Stimulated activated naive CD4-positive, alpha-beta T cell treated with Interleukin-2 at 50 U/mL for 16 hours (primary cell): Measurements from ENCODE around the gene FOXD4L3.
"Not testable (repeated sequence)": the region's sequence is repeated elsewhere in the genome, so short reads cannot be mapped to it uniquely, and the experiment has no call there.

ENCODE experiments used
- DNase-seq: peaks from one replicate; lab custom pipeline; 2025; lab: John Stamatoyannopoulos, UW

Gene FOXD4L3

GRCh38 chr9:68302567-68302966, at the start of gene FOXD4L3:
Gene FOXD4L3, plus strand, starts transcription at chr9:68302867. Its CDS starts 85 bp downstream, at chr9:68302952.
- DNase-seq: not testable (repeated sequence)

GRCh38 chr9:68281041-68281440, 21.6 kb upstream of the FOXD4L3 start:
- not testable (repeated sequence) for DNase-seq

GRCh38 chr9:68303771-68304170, 1.1 kb downstream of the FOXD4L3 start:
- DNase-seq: not testable (repeated sequence)

GRCh38 chr9:68304212-68304611, 1.5 kb downstream of the FOXD4L3 start:
- DNase-seq: not testable (repeated sequence)

- DNase-seq: not testable (repeated sequence)
Observed at GRCh38 chr9:68304777-68305176, 2.1 kb downstream of the FOXD4L3 start.

- DNase-seq: not testable (repeated sequence)
Observed at GRCh38 chr9:68305680-68306285, 3.1 kb downstream of the FOXD4L3 start.

- not testable (repeated sequence) for DNase-seq
Observed at GRCh38 chr9:68306391-68306964, 3.8 kb downstream of the FOXD4L3 start.

GRCh38 chr9:68307127-68307526, 4.5 kb downstream of the FOXD4L3 start:
- DNase-seq: not testable (repeated sequence)

- not testable (repeated sequence) for DNase-seq
Observed at GRCh38 chr9:68307654-68308053, 5.0 kb downstream of the FOXD4L3 start.

GRCh38 chr9:68311208-68311607, 8.5 kb downstream of the FOXD4L3 start:
- DNase-seq: not testable (repeated sequence)

GRCh38 chr9:68318209-68318608, 15.5 kb downstream of the FOXD4L3 start:
- not testable (repeated sequence) for DNase-seq

- DNase-seq: not testable (repeated sequence)
Observed at GRCh38 chr9:68323749-68324148, 21.1 kb downstream of the FOXD4L3 start.

GRCh38 chr9:68324518-68324917, 21.9 kb downstream of the FOXD4L3 start:
- not testable (repeated sequence) for DNase-seq

GRCh38 chr9:68329106-68329505, 26.4 kb downstream of the FOXD4L3 start:
- not testable (repeated sequence) for DNase-seq

- not testable (repeated sequence) for DNase-seq
Observed at GRCh38 chr9:68330531-68331173, 28.0 kb downstream of the FOXD4L3 start.

- not testable (repeated sequence) for DNase-seq
Observed at GRCh38 chr9:68332122-68332521, 29.5 kb downstream of the FOXD4L3 start.

- DNase-seq: not testable (repeated sequence)
Observed at GRCh38 chr9:68335935-68336334, 33.3 kb downstream of the FOXD4L3 start.

GRCh38 chr9:68336639-68337339, 34.1 kb downstream of the FOXD4L3 start:
- DNase-seq: not testable (repeated sequence)

GRCh38 chr9:68338000-68338399, 35.3 kb downstream of the FOXD4L3 start:
- not testable (repeated sequence) for DNase-seq

- DNase-seq: not testable (repeated sequence)
Observed at GRCh38 chr9:68342265-68343025, 39.8 kb downstream of the FOXD4L3 start.

- DNase-seq: not testable (repeated sequence)
Observed at GRCh38 chr9:68343242-68343641, 40.6 kb downstream of the FOXD4L3 start.

- not testable (repeated sequence) for DNase-seq
Observed at GRCh38 chr9:68343992-68344391, 41.3 kb downstream of the FOXD4L3 start.
